Suppressor macrophage treated with lipopolysaccharide for 4 hours (primary cell): Measurements from ENCODE around the gene KANSL2.
"Not testable (repeated sequence)": the region's sequence is repeated elsewhere in the genome, so short reads cannot be mapped to it uniquely, and the experiment has no call there.

Experiments used
- DNase-seq: peaks from one replicate; pipeline ENCODE4 v3.0.0-alpha.2; 2020

Gene KANSL2, protein sequence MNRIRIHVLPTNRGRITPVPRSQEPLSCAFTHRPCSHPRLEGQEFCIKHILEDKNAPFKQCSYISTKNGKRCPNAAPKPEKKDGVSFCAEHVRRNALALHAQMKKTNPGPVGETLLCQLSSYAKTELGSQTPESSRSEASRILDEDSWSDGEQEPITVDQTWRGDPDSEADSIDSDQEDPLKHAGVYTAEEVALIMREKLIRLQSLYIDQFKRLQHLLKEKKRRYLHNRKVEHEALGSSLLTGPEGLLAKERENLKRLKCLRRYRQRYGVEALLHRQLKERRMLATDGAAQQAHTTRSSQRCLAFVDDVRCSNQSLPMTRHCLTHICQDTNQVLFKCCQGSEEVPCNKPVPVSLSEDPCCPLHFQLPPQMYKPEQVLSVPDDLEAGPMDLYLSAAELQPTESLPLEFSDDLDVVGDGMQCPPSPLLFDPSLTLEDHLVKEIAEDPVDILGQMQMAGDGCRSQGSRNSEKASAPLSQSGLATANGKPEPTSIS

DNA sequence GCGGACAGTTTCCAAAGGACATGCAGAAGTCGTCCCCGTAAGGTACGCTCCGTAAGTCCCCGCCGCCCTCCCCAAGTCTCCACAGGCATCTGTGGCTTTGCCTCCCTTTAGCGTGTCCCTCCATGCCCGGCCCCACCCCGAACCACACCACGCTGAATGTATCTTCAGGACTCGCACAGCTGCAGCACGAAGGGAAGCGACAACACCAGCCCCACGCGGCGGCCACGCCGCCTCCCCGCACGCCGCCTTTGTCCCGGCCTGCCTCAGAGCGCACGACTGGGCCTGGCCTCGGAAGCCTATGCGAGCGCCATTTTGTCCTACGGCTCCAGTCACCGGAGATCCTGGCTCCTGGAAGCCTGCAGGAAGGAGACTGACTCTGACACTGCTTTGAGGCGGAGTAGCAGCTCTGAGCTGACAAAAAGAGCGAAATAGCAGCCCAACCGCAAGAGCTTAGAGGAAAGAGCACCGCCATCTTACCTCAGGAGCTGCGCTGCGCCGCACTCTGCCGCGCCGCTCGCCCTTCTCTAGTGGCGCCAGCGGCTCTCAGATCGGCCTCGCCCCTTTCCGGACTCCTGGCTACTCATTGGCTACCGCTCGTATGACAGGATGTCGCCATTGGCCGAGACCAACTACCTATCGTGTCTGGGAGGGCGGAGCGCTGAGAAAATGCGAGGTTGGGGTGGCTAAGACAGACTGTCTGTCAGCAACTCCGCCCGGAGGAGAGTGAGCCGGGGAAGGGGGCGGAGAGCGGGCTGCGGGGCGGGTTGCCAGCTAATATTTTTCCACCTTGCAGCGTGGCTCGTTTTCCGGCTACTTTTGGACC, at the start of gene KANSL2:
KANSL2 (minus strand) TSS at position 529 of the 823 bp plus-strand sequence. CDS start 606 bp downstream, outside the sequence.
- DNase-seq: peak; percentile 98

GRCh38 chr12:48728807-48729206, 46.8 kb upstream of the KANSL2 start:
- DNase-seq: no peak

GRCh38 chr12:48720737-48721136, 38.7 kb upstream of the KANSL2 start:
- DNase-seq: not testable (repeated sequence)

- not testable (repeated sequence) for DNase-seq
These were observed 38.1 kb upstream of the KANSL2 start for GRCh38 chr12:48720171-48720570.

GRCh38 chr12:48719002-48719401, 37.0 kb upstream of the KANSL2 start:
- not testable (repeated sequence) for DNase-seq

DNA sequence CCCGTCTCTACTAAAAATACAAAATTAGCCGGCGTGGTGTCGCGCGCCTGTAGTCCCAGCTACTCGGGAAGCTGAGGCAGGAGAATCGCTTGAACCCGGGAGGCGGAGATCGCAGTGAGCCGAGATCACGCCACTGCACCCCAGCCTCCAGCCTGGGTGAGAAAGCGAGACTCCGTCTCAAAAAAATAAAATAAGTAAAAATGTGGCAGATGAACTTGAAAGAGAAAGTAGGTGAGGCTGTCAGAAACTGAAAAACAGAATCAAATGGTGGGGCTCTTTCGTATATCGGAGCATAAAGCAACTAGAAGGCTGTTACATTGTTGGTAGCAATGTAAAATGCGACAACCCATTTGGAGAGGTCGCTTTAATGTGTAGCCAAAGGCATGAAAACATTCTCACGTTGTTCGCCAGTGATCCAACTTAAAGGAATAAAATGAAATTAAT, 35.2 kb upstream of the KANSL2 start:
- peak; percentile 34 for DNase-seq

DNA sequence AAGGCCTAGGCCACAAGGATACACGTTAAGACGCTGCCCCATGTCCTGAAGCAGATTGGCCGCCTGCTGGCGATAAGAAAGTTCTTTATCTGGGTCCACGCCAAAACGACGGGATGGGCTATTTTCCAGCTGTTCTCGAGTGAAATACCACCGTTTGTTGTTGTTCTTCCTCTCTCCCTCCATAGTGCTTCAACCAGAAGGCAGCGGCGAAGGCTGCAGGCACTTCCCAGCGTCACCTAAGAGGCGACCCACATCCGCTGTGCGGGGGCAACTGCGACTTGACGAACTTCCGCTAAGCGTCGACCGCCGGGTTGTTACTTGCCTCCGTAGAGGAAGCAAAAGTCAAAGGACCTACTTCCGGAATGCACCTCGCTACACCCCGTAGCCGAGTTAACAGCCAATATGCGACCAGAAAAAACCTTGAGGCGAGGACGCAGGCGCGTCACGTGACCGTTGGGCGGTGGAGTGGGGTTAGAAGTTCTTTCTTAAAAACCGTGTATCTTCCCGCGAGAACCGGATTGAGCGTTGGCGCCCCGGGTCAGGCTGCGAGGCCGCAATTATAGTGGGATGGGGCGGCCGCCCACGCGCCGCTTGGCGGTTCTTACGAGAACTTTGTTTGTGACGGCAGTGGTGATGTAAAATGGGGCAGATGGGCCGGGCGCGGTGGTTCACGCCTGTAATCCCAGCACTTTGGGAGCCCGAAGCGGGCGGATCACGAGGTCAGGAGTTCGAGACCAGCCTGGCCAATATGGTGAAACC, 34.6 kb upstream of the KANSL2 start, which contains the start of gene CCNT1:
CCNT1 (minus strand) TSS at position 215 of the 759 bp plus-strand sequence; CDS start at position 183, 32 bp downstream.
- DNase-seq: peak; percentile 100

GRCh38 chr12:48716168-48716492, 34.1 kb upstream of the KANSL2 start:
- no peak for DNase-seq

DNA sequence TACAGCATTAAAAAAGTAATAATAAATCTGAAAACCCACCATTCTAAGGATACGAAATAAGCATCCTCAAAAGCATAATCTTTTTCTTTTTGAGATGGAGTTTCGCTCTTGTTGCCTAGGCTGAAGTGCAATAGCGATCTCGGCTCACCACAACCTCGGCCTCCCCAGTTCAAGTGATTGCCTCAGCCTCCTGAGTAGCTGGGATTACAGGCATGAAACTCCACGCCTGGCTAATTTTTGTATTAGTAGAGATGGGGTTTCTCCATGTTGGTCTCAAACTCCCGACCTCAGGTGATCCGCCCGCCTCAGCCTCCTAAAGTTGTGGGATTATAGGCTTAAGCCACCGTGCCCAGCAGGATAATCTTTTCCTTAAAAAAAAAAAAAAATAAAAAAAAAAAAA, 30.2 kb upstream of the KANSL2 start:
- no peak for DNase-seq

- DNase-seq: not testable (repeated sequence)
These were observed 16.8 kb upstream of the KANSL2 start for GRCh38 chr12:48698822-48699221.

GRCh38 chr12:48696626-48697025, 14.6 kb upstream of the KANSL2 start:
- no peak for DNase-seq

- no peak for DNase-seq
These were observed 13.8 kb upstream of the KANSL2 start for GRCh38 chr12:48695859-48696258.

- no peak for DNase-seq
These were observed 12.0 kb upstream of the KANSL2 start for GRCh38 chr12:48694038-48694437.

DNA sequence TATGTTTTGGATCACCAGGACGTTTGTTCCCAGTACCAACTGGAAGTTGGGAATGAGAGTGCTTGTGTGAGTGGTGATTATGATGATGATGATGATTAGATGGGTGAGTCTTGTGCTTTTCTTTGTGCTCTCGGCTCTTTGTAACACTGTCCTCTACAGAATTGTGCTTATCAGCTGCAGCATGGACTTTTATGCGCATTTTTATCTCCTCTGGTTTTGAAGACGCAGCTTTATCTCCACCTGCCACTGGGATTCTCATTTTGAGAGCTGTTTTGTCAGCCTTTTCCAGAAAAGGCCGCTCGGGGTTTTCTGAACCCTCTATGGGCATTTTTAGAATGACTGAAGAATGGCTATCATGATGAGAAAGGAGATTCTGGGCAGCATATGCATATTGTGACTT, 11.5 kb upstream of the KANSL2 start:
- DNase-seq: no peak

- no peak for DNase-seq
These were observed 9.9 kb upstream of the KANSL2 start for GRCh38 chr12:48691826-48692487.

DNA sequence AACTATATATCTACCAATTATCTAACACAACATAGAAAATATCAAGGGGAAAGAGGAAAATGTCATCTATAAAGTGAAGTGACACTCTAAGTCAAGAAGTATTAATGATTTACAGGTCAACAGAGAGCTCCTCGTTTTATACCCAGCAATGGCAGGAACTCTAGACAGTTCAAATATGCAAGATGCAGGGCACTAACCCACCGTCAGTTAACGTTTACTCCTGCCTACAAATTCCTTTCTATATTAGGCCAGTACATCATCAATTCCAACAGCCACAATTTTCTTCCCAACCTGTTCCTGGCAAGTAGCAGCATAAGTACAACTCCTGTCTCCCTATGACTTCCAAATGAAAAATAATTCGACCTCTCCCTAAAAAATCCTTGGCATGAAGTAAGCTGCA, 9.0 kb upstream of the KANSL2 start:
- DNase-seq: no peak

- DNase-seq: no peak
These were observed 8.4 kb upstream of the KANSL2 start for GRCh38 chr12:48690436-48690835.

GRCh38 chr12:48688836-48689235, 6.8 kb upstream of the KANSL2 start:
- no peak for DNase-seq

- DNase-seq: no peak
These were observed 5.6 kb upstream of the KANSL2 start for GRCh38 chr12:48687592-48687991.

GRCh38 chr12:48686615-48687334, 4.7 kb upstream of the KANSL2 start:
- no peak for DNase-seq

GRCh38 chr12:48686037-48686595, 4.1 kb upstream of the KANSL2 start:
- DNase-seq: no peak
